H9 (cell line): ENCODE results near the gene PCNX2. TPM values are rescaled to one million over a fixed set of nuclear protein-coding genes. Genes with fewer than 3 reads are reported as not detected.

Experiments
- DNase-seq: peaks from one replicate; pipeline ENCODE4 v3.0.0-alpha.2; 2017
- H2AFZ ChIP-seq: one replicate; pipeline ENCODE4 v1.6.1; 2013; ENCODE audit warnings: mild to moderate bottlenecking, low read length, control low read depth, moderate library complexity
- H2AK5ac ChIP-seq: 2 replicates; pipeline ENCODE4 v1.6.1; 2013; ENCODE audit warnings: low read length, control low read depth, mixed read lengths; ENCODE audit not compliant: insufficient read length
- H2BK120ac ChIP-seq: one replicate; pipeline ENCODE4 v1.6.1; 2013; ENCODE audit warnings: low read depth, mild to moderate bottlenecking, low read length, control low read depth, inconsistent platforms; ENCODE audit not compliant: poor library complexity, severe bottlenecking
- H2BK12ac ChIP-seq: 2 replicates; pipeline ENCODE4 v1.6.1; 2013; ENCODE audit warnings: low read length, control low read depth, mixed read lengths, low read depth; ENCODE audit not compliant: insufficient read length
- H2BK15ac ChIP-seq: 2 replicates; pipeline ENCODE4 v1.6.1; 2013; ENCODE audit warnings: low read depth, low read length, control low read depth
- H2BK20ac ChIP-seq: one replicate; pipeline ENCODE4 v1.6.1; 2013; ENCODE audit warnings: low read depth, mild to moderate bottlenecking, low read length, control low read depth, inconsistent platforms; ENCODE audit not compliant: poor library complexity, severe bottlenecking
- H2BK5ac ChIP-seq: 2 replicates; pipeline ENCODE4 v1.6.1; 2013; ENCODE audit warnings: low read length, control low read depth, mixed read lengths; ENCODE audit not compliant: insufficient read length
- H3K14ac ChIP-seq: 2 replicates; pipeline ENCODE4 v1.6.1; 2013; ENCODE audit warnings: low read length, control low read depth; ENCODE audit not compliant: insufficient read depth
- H3K18ac ChIP-seq: 2 replicates; pipeline ENCODE4 v1.6.1; 2013; ENCODE audit warnings: low read depth, mild to moderate bottlenecking, mixed read lengths, low read length, control low read depth; ENCODE audit not compliant: insufficient read length
- H3K23ac ChIP-seq: 2 replicates; pipeline ENCODE4 v1.6.1; 2013; ENCODE audit warnings: low read length, control low read depth, mixed read lengths, low read depth; ENCODE audit not compliant: insufficient read length
- H3K23me2 ChIP-seq: 2 replicates; pipeline ENCODE4 v1.6.1; 2013; ENCODE audit warnings: low read depth, mild to moderate bottlenecking, mixed read lengths, low read length, control low read depth; ENCODE audit not compliant: insufficient read length, poor library complexity, severe bottlenecking
- H3K27ac ChIP-seq: 2 replicates; pipeline ENCODE4 v1.5.1; 2013; ENCODE audit warnings: low read length, control low read depth, mixed read lengths, low read depth; ENCODE audit not compliant: insufficient read length
- H3K27me3 ChIP-seq: 2 replicates; pipeline ENCODE4 v1.6.1; 2013; ENCODE audit warnings: low read length, control low read depth, inconsistent platforms; ENCODE audit not compliant: insufficient read depth
- H3K4ac ChIP-seq: 2 replicates; pipeline ENCODE4 v1.6.1; 2013; ENCODE audit warnings: low read depth, mild to moderate bottlenecking, control low read depth, inconsistent platforms, low read length, moderate library complexity
- H3K4me1 ChIP-seq: 2 replicates; pipeline ENCODE4 v1.6.1; 2013; ENCODE audit warnings: low read length, control low read depth, inconsistent platforms; ENCODE audit not compliant: insufficient read depth
- H3K4me2 ChIP-seq: 2 replicates; pipeline ENCODE4 v1.6.1; 2013; ENCODE audit warnings: low read length, control low read depth, mixed read lengths; ENCODE audit not compliant: insufficient read length, insufficient read depth
- H3K56ac ChIP-seq: 2 replicates; pipeline ENCODE4 v1.6.1; 2013; ENCODE audit warnings: low read depth, mild to moderate bottlenecking, mixed read lengths, low read length, control low read depth; ENCODE audit not compliant: insufficient read length
- H3K79me1 ChIP-seq: 2 replicates; pipeline ENCODE4 v1.6.1; 2013; ENCODE audit warnings: low read depth, mild to moderate bottlenecking, moderate library complexity, low read length, control low read depth, inconsistent platforms; ENCODE audit not compliant: insufficient read depth, poor library complexity, severe bottlenecking
- H3K79me2 ChIP-seq: 2 replicates; pipeline ENCODE4 v1.6.1; 2013; ENCODE audit warnings: low read length, control low read depth, inconsistent platforms; ENCODE audit not compliant: insufficient read depth
- H3K9ac ChIP-seq: 2 replicates; pipeline ENCODE4 v1.6.1; 2013; ENCODE audit warnings: low read length, control low read depth, mixed read lengths; ENCODE audit not compliant: insufficient read length; ENCODE audit errors: extremely low read depth
- H3K9me3 ChIP-seq: one replicate; pipeline ENCODE4 v1.6.1; 2013; ENCODE audit warnings: low read depth, low read length, inconsistent platforms; ENCODE audit not compliant: control insufficient read depth
- H3T11ph ChIP-seq: one replicate; pipeline ENCODE4 v1.6.1; 2013; ENCODE audit warnings: mild to moderate bottlenecking, low read length, control low read depth, inconsistent platforms
- H4K20me1 ChIP-seq: one replicate; pipeline ENCODE4 v1.6.1; 2013; ENCODE audit not compliant: control insufficient read depth, insufficient read length, insufficient read depth
- H4K5ac ChIP-seq: 2 replicates; pipeline ENCODE4 v1.6.1; 2013; ENCODE audit warnings: low read depth, mild to moderate bottlenecking, mixed read lengths, low read length, control low read depth; ENCODE audit not compliant: insufficient read length
- H4K8ac ChIP-seq: replicated peaks from 2 replicates; pipeline ENCODE4 v1.6.1; 2013; ENCODE audit warnings: low read length, control low read depth, mixed read lengths, low read depth; ENCODE audit not compliant: insufficient read length
- H4K91ac ChIP-seq: 2 replicates; pipeline ENCODE4 v1.6.1; 2013; ENCODE audit warnings: low read depth, mild to moderate bottlenecking, moderate library complexity, mixed read lengths, low read length, control low read depth; ENCODE audit not compliant: insufficient read length
- H3K27ac Mint-ChIP-seq, 3 experiments: 2 replicates in 2 of 3; 3 replicates in 1 of 3; pipeline ENCODE4 v1.8.0; 2020 to 2021; ENCODE audit warnings: mixed read lengths in 3 of 3, mild to moderate bottlenecking in 1 of 3, moderate library complexity in 1 of 3
- H3K27me3 Mint-ChIP-seq: 2 replicates; pipeline ENCODE4 v1.8.0; 2021; ENCODE audit warnings: low read depth, mild to moderate bottlenecking, moderate library complexity, mixed read lengths
- H3K36me3 Mint-ChIP-seq, 3 experiments: 2 replicates in 2 of 3; 3 replicates in 1 of 3; pipeline ENCODE4 v1.8.0; 2020 to 2021; ENCODE audit warnings: low read depth in 3 of 3, mixed read lengths in 3 of 3; ENCODE audit not compliant: insufficient read depth in 1 of 3
- H3K4me1 Mint-ChIP-seq, 2 experiments: 2 replicates each; pipeline ENCODE4 v1.8.0; 2020; ENCODE audit warnings: mixed read lengths in 2 of 2
- H3K4me3 Mint-ChIP-seq, 2 experiments: 2 replicates in 1 of 2; 3 replicates in 1 of 2; pipeline ENCODE4 v1.8.0; 2020 to 2021; ENCODE audit warnings: mild to moderate bottlenecking in 2 of 2, mixed read lengths in 2 of 2, moderate library complexity in 1 of 2
- H3K9me3 Mint-ChIP-seq, 2 experiments: 2 replicates in 1 of 2; 3 replicates in 1 of 2; pipeline ENCODE4 v1.8.0; 2020; ENCODE audit warnings: mild to moderate bottlenecking in 2 of 2, mixed read lengths in 2 of 2, moderate library complexity in 1 of 2
- WGBS: extraction: QIAGEN DNeasy Blood & Tissue Kit; methylation state at CpG from one replicate; pipeline ENCODE4 v1.1.7; 2013; ENCODE audit warnings: missing lambda C conversion rate, low lambda C conversion rate, mixed read lengths; ENCODE audit not compliant: insufficient read length; ENCODE audit errors: extremely low coverage; 5-methylcytosine and 5-hydroxymethylcytosine counted together
- total RNA-seq: library from RNA; stranded (reverse); gene quantifications from 2 replicates; pipeline ENCODE4 v1.2.1, GENCODE V29; 2021
- TF ChIP-seq, protein P1 (sequence below): fragments of 200-600 bp; sonication (generic); conservative IDR thresholded peaks from 3 replicates; pipeline ENCODE4 v1.8.0; 2021; ENCODE audit warnings: antibody characterized with exemption, mild to moderate bottlenecking

The PCNX2 gene
- total RNA-seq, 1 experiment from 2014 or later = 45.1 TPM

DNA sequence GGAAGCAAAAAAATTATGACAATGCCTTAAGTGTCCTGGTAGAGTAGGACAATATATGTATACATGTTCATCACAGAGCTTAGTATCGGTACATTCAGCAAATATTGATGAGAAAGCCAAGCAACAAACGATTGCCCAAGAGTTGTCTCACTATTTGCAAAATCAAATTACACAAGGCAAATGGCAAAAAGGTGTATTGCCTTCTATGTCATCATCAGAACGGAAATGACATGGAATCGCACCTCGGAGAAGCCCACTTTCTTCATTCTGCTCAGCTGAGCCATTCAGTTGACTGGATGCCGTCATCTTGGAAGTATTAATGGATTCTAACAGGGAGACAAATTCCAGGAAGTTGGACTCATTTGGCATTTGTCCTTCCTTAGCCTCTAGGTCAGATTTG lies 37.7 kb downstream of the PCNX2 start:
- no peaks in the 10 kb centered on the region for H4K20me1 ChIP-seq
- no peaks in the 10 kb centered on the region for H3K23me2 ChIP-seq
- H3K14ac ChIP-seq = no peak overlapping the region
- H3K27me3 Mint-ChIP-seq = no peaks in the 10 kb centered on the region
- H2AK5ac ChIP-seq = no peak overlapping the region
- no peak overlapping the region for H2AFZ ChIP-seq
- no peak overlapping the region for H3K56ac ChIP-seq
- H2BK12ac ChIP-seq = no peak overlapping the region
- DNase-seq = no peak
- no peaks in the 10 kb centered on the region for H3K4me1 ChIP-seq
- H3K27ac Mint-ChIP-seq = no peak overlapping the region
- no peak overlapping the region for H3K18ac ChIP-seq
- H3K27ac ChIP-seq = no peak overlapping the region
- TF ChIP-seq, protein P1, sequence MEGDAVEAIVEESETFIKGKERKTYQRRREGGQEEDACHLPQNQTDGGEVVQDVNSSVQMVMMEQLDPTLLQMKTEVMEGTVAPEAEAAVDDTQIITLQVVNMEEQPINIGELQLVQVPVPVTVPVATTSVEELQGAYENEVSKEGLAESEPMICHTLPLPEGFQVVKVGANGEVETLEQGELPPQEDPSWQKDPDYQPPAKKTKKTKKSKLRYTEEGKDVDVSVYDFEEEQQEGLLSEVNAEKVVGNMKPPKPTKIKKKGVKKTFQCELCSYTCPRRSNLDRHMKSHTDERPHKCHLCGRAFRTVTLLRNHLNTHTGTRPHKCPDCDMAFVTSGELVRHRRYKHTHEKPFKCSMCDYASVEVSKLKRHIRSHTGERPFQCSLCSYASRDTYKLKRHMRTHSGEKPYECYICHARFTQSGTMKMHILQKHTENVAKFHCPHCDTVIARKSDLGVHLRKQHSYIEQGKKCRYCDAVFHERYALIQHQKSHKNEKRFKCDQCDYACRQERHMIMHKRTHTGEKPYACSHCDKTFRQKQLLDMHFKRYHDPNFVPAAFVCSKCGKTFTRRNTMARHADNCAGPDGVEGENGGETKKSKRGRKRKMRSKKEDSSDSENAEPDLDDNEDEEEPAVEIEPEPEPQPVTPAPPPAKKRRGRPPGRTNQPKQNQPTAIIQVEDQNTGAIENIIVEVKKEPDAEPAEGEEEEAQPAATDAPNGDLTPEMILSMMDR = no peak
- no peak overlapping the region for H3K4ac ChIP-seq
- no peak overlapping the region for H3K4me2 ChIP-seq
- no peak overlapping the region for H4K91ac ChIP-seq
- no CpG with 5 or more reads among the region's 6 CpGs for WGBS
- no peak overlapping the region for H4K5ac ChIP-seq
- no peak overlapping the region for H2BK15ac ChIP-seq
- H2BK20ac ChIP-seq = no peak overlapping the region
- no peaks in the 10 kb centered on the region for H3K9me3 ChIP-seq
- no peak overlapping the region for H3K9ac ChIP-seq
- H3K36me3 Mint-ChIP-seq = peaks cover 33 to 54% (median 40%) of the 10 kb centered on the region in 3 experiments; a peak in 6 of 7 replicates
- H2BK5ac ChIP-seq = no peak overlapping the region
- no peaks in the 10 kb centered on the region for H3K27me3 ChIP-seq
- no peak overlapping the region for H3K4me3 Mint-ChIP-seq
- peaks cover 3 to 16% of the 10 kb centered on the region in 2 experiments; a peak in 3 of 4 replicates for H3K4me1 Mint-ChIP-seq
- peaks cover 5% of the 10 kb centered on the region; the same call in 1 of the 2 replicates for H3K79me2 ChIP-seq
- H2BK120ac ChIP-seq = no peak overlapping the region
- H4K8ac ChIP-seq = no peak overlapping the region
- no peak overlapping the region for H3K23ac ChIP-seq
- no peaks in the 10 kb centered on the region for H3K9me3 Mint-ChIP-seq
- peaks cover 9% of the 10 kb centered on the region for H3K79me1 ChIP-seq
- H3T11ph ChIP-seq = no peak overlapping the region
